Tibial nerve (tissue), 3 donors: ENCODE measurements around the gene SLC24A3.

ENCODE experiments used
- CTCF ChIP-seq, 5 experiments: fragments of 200-600 bp in 3 of 5; fragments of 450-650 bp in 2 of 5; sonication (generic) in 3 of 5; IDR thresholded peaks; one replicate each; pipeline ENCODE4 v1.5.1; 2016 to 2019; ENCODE audit warnings: antibody characterized with exemption in 5 of 5, mild to moderate bottlenecking in 3 of 5, moderate library complexity in 2 of 5
- POLR2A ChIP-seq, 2 donors: fragments of 450-650 bp; IDR thresholded peaks; one replicate each; pipeline ENCODE4 v1.6.1; 2017; ENCODE audit warnings: antibody characterized with exemption in 2 of 2, mild to moderate bottlenecking in 2 of 2, moderate library complexity in 2 of 2

- TF ChIP-seq POLR2A (IDR thresholded peaks at IDR 0.05) (no peak), CTCF (IDR thresholded peaks at IDR 0.05) (no peak)
Measured at GRCh38 chr20:19568128-19568527, 355.7 kb downstream of the SLC24A3 start.
